ENCODE data around the gene CNTNAP5. TPM values are rescaled to one million over a fixed set of nuclear protein-coding genes. Genes with fewer than 3 reads are reported as not detected.

Gene CNTNAP5
- total RNA-seq, 1 experiment from 2014 or later, result not detected

DNA sequence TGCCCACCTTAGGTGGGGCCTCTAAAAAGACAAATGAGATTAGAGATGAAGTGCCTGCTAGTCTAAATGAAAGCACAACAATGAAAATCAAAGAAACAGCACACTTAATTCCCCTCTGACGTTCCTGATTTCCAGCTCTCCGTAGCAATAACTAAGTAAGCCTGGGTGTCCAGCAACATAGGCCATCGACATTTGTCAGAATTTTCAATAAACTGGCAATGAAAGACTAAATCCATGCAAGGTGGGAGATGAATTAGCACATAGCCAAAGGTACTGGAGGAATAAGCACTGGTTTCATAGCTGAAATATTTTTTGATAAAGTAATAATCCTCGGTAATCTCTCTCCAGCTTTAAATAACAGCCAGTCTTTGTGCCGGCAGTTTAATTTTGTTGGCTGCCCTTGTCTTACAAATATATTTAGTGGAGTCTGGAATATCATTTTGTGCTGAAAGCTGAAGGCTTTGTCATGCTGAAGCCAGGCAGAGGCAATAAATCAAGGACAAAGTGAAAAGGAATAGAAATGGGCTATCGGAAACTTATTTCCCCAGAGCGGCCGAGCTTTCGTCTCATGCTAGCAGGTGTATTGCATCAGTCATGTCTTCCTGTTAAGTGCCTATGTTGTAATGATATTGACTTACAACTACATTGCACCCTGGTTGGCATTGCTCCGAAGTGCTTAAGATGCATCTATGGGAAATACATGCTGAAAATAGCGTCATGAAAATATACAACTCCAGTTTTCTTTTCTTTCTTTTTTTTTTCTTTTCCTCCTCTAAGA is 790.1 kb downstream of the CNTNAP5 start:
- intact Hi-C loops (cut with micrococcal nuclease; ENCODE audit: unreplicated experiment), result no loop called here

DNA sequence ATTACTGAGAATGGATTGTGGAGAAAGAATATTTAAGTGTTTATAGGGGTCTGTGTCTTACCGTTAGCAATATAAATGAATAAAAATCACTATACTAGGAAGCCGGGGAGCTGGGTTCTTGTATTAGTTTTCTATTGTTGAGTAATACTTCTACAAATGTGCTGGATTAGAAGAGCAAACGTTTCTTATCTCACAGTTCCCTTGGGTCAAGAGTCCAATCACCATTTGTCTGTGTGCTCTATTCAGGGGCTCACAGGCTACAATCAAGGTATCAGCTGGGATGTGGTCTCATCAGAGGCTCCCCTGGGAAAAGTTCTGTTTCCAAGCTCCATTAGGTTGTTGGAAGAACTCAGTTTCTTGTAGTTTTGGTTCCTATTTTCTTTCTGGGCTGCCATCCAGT is 790.9 kb downstream of the CNTNAP5 start:
- intact Hi-C loops (cut with micrococcal nuclease; ENCODE audit: unreplicated experiment), result no loop called here
- H3K9me3 Mint-ChIP-seq (ENCODE audit: low read depth, unreplicated experiment), result peaks cover 22% of the 10 kb centered on the region
- TF ChIP-seq, protein P1, sequence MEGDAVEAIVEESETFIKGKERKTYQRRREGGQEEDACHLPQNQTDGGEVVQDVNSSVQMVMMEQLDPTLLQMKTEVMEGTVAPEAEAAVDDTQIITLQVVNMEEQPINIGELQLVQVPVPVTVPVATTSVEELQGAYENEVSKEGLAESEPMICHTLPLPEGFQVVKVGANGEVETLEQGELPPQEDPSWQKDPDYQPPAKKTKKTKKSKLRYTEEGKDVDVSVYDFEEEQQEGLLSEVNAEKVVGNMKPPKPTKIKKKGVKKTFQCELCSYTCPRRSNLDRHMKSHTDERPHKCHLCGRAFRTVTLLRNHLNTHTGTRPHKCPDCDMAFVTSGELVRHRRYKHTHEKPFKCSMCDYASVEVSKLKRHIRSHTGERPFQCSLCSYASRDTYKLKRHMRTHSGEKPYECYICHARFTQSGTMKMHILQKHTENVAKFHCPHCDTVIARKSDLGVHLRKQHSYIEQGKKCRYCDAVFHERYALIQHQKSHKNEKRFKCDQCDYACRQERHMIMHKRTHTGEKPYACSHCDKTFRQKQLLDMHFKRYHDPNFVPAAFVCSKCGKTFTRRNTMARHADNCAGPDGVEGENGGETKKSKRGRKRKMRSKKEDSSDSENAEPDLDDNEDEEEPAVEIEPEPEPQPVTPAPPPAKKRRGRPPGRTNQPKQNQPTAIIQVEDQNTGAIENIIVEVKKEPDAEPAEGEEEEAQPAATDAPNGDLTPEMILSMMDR (IDR thresholded peaks at IDR 0.05; ENCODE audit: unreplicated experiment), result no peak

More for the DNA sequence above, 790.1 kb downstream of the CNTNAP5 start:
- Mint-ChIP-seq H3K9me3 (ENCODE audit: low read depth, unreplicated experiment) (peaks cover 25% of the 10 kb centered on the region), H3K36me3 (ENCODE audit: insufficient read depth, unreplicated experiment) (no peaks in the 10 kb centered on the region), H3K4me1 (ENCODE audit: low read depth, unreplicated experiment) (no peaks in the 10 kb centered on the region), H3K27ac (ENCODE audit: unreplicated experiment) (no peak overlapping the region), H3K27me3 (ENCODE audit: unreplicated experiment) (no peaks in the 10 kb centered on the region), H3K4me3 (ENCODE audit: low read depth, unreplicated experiment) (no peak overlapping the region)
- CTCF ChIA-PET, result no interaction called here
- TF ChIP-seq, protein P1 (IDR thresholded peaks at IDR 0.05; ENCODE audit: unreplicated experiment), result no peak
- DNase-seq, result no peak
- BruUV-seq (replicated peaks), result no TSS peak

DNA sequence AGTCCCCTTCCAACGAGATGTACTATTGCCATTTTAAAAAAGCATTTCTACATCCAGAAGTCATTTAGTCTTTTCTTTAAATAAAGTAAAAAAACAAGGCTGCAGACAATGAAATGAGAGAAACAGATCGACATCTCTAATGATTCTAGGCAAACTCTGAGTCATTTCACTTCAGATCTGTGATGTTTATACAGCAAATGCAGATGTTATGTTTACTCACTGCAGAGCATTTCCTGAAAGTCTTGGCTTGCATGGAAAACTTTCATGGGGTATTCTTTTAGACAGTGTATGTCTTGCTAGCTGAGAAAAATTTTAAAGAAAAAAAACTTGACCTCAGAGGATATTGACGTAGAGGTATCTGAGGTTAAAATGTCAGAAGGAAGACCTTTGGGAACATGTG is 797.4 kb downstream of the CNTNAP5 start:
- CTCF ChIA-PET, result no interaction called here

More for the DNA sequence above, 790.9 kb downstream of the CNTNAP5 start:
- Mint-ChIP-seq H3K36me3 (ENCODE audit: insufficient read depth, unreplicated experiment) (no peaks in the 10 kb centered on the region), H3K4me1 (ENCODE audit: low read depth, unreplicated experiment) (no peaks in the 10 kb centered on the region), H3K27me3 (ENCODE audit: unreplicated experiment) (no peaks in the 10 kb centered on the region), H3K4me3 (ENCODE audit: low read depth, unreplicated experiment) (no peak overlapping the region), H3K27ac (ENCODE audit: unreplicated experiment) (no peak overlapping the region)
- CTCF ChIA-PET, result no interaction called here
- no TSS peak for BruUV-seq (replicated peaks)
- no peak for DNase-seq

DNA sequence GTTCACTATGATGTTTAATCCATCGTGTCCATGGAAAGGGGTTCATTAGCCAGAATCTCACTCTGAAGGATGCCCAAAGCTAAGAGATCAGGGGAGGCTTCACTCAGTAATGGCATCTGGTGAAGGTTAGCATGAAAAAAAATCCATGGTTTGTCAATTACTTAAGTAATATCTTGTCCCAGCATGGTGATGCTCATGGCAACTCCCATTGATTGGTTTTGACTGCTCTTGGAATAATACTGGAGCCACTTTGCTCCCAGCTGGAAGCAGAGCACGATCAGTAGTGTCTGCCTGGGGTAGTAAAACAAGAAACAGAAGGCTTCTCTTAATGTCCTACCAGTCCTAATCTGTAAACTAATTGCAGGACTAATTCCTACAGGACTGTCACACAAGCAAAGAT is 799.4 kb downstream of the CNTNAP5 start:
- CTCF ChIA-PET, result no interaction called here
- Mint-ChIP-seq H3K9me3 (ENCODE audit: low read depth, unreplicated experiment) (peaks cover 10% of the 10 kb centered on the region), H3K36me3 (ENCODE audit: insufficient read depth, unreplicated experiment) (no peaks in the 10 kb centered on the region), H3K27me3 (ENCODE audit: unreplicated experiment) (no peaks in the 10 kb centered on the region), H3K27ac (ENCODE audit: unreplicated experiment) (no peak overlapping the region), H3K4me3 (ENCODE audit: low read depth, unreplicated experiment) (no peak overlapping the region), H3K4me1 (ENCODE audit: low read depth, unreplicated experiment) (no peaks in the 10 kb centered on the region)
- BruUV-seq (replicated peaks), result no TSS peak
- intact Hi-C loops (cut with micrococcal nuclease; ENCODE audit: unreplicated experiment), result no loop called here
- no peak for DNase-seq
- TF ChIP-seq, protein P1 (IDR thresholded peaks at IDR 0.05; ENCODE audit: unreplicated experiment), result no peak

More for the DNA sequence above, 797.4 kb downstream of the CNTNAP5 start:
- no peaks in the 10 kb centered on the region for H3K4me1 Mint-ChIP-seq (ENCODE audit: low read depth, unreplicated experiment)
- H3K9me3 Mint-ChIP-seq (ENCODE audit: low read depth, unreplicated experiment), result peaks cover 12% of the 10 kb centered on the region
- no peaks in the 10 kb centered on the region for H3K27me3 Mint-ChIP-seq (ENCODE audit: unreplicated experiment)
- TF ChIP-seq, protein P1 (IDR thresholded peaks at IDR 0.05; ENCODE audit: unreplicated experiment), result no peak
- intact Hi-C loops (cut with micrococcal nuclease; ENCODE audit: unreplicated experiment), result no loop called here
- no peak overlapping the region for H3K4me3 Mint-ChIP-seq (ENCODE audit: low read depth, unreplicated experiment)
- H3K36me3 Mint-ChIP-seq (ENCODE audit: insufficient read depth, unreplicated experiment), result no peaks in the 10 kb centered on the region
- no peak overlapping the region for H3K27ac Mint-ChIP-seq (ENCODE audit: unreplicated experiment)
- BruUV-seq (replicated peaks), result no TSS peak
- DNase-seq, result no peak
